ENCODE results near the gene COBLL1.

The COBLL1 gene

GRCh38 chr2:164664070-164664469 is 177.6 kb downstream of the COBLL1 start:
- Histone ChIP-seq H3K79me2 (ENCODE audit: insufficient read depth, low read length) (no peaks in the 10 kb centered on the region), H2AFZ (ENCODE audit: low read depth, low read length) (no peak overlapping the region), H3K9me3 (ENCODE audit: insufficient read depth, low read length, severe bottlenecking) (no peaks in the 10 kb centered on the region), H3K27me3 (ENCODE audit: insufficient read depth, low read length, poor library complexity) (no peaks in the 10 kb centered on the region), H3K4me1 (ENCODE audit: insufficient read depth, low read length) (no peaks in the 10 kb centered on the region), H4K20me1 (ENCODE audit: insufficient read depth, low read length) (no peaks in the 10 kb centered on the region), H3K9ac (ENCODE audit: low read depth, low read length) (no peak overlapping the region), H3K4me2 (ENCODE audit: insufficient read depth, low read length) (no peak overlapping the region), H3K36me3 (ENCODE audit: insufficient read depth, low read length) (no peaks in the 10 kb centered on the region), H3K4me3 (ENCODE audit: low read depth in 1 of 2, low read length in 2 of 2) (no peak overlapping the region), H3K27ac (ENCODE audit: low read length) (no peak overlapping the region)
- no peak for ATAC-seq (ENCODE audit: insufficient read depth, low read depth)
- TF ChIP-seq CTCF (IDR thresholded peaks at IDR 0.05; ENCODE audit: borderline replicate concordance, extremely low read depth, low read length, poor library complexity, severe bottlenecking) (no peak), EZH2 (IDR thresholded peaks at IDR 0.05; ENCODE audit: borderline replicate concordance, low read depth, low read length, severe bottlenecking) (no peak)
- no peak for DNase-seq

- no peak overlapping the region for H3K9ac ChIP-seq (ENCODE audit: low read depth, low read length)
- no peak overlapping the region for H3K4me3 ChIP-seq (ENCODE audit: low read depth in 1 of 2, low read length in 2 of 2)
- no peak overlapping the region for H3K4me2 ChIP-seq (ENCODE audit: insufficient read depth, low read length)
- no peak overlapping the region for H2AFZ ChIP-seq (ENCODE audit: low read depth, low read length)
- ATAC-seq (ENCODE audit: insufficient read depth, low read depth): no peak
- H4K20me1 ChIP-seq (ENCODE audit: insufficient read depth, low read length): no peaks in the 10 kb centered on the region
- DNase-seq: no peak
- TF ChIP-seq EZH2 (IDR thresholded peaks at IDR 0.05; ENCODE audit: borderline replicate concordance, low read depth, low read length, severe bottlenecking): no peak
- no peaks in the 10 kb centered on the region for H3K79me2 ChIP-seq (ENCODE audit: insufficient read depth, low read length)
- no peaks in the 10 kb centered on the region for H3K36me3 ChIP-seq (ENCODE audit: insufficient read depth, low read length)
- no peaks in the 10 kb centered on the region for H3K4me1 ChIP-seq (ENCODE audit: insufficient read depth, low read length)
- no peaks in the 10 kb centered on the region for H3K9me3 ChIP-seq (ENCODE audit: insufficient read depth, low read length, severe bottlenecking)
- no peaks in the 10 kb centered on the region for H3K27me3 ChIP-seq (ENCODE audit: insufficient read depth, low read length, poor library complexity)
- no peak overlapping the region for H3K27ac ChIP-seq (ENCODE audit: low read length)
These were observed 178.6 kb downstream of the COBLL1 start for GRCh38 chr2:164662868-164663631.

GRCh38 chr2:164662066-164662465 is 179.6 kb downstream of the COBLL1 start:
- no peaks in the 10 kb centered on the region for H3K9me3 ChIP-seq (ENCODE audit: insufficient read depth, low read length, severe bottlenecking)
- DNase-seq: no peak
- TF ChIP-seq CTCF (IDR thresholded peaks at IDR 0.05; ENCODE audit: borderline replicate concordance, extremely low read depth, low read length, poor library complexity, severe bottlenecking): no peak
- no peak for TF ChIP-seq EZH2 (IDR thresholded peaks at IDR 0.05; ENCODE audit: borderline replicate concordance, low read depth, low read length, severe bottlenecking)
- no peaks in the 10 kb centered on the region for H3K27me3 ChIP-seq (ENCODE audit: insufficient read depth, low read length, poor library complexity)
- H2AFZ ChIP-seq (ENCODE audit: low read depth, low read length): no peak overlapping the region
- H3K4me1 ChIP-seq (ENCODE audit: insufficient read depth, low read length): no peaks in the 10 kb centered on the region
- H3K4me3 ChIP-seq (ENCODE audit: low read depth in 1 of 2, low read length in 2 of 2): no peak overlapping the region
- no peak for ATAC-seq (ENCODE audit: insufficient read depth, low read depth)
- no peaks in the 10 kb centered on the region for H3K79me2 ChIP-seq (ENCODE audit: insufficient read depth, low read length)
- H4K20me1 ChIP-seq (ENCODE audit: insufficient read depth, low read length): no peaks in the 10 kb centered on the region
- H3K27ac ChIP-seq (ENCODE audit: low read length): no peak overlapping the region
- no peak overlapping the region for H3K9ac ChIP-seq (ENCODE audit: low read depth, low read length)
- H3K36me3 ChIP-seq (ENCODE audit: insufficient read depth, low read length): no peaks in the 10 kb centered on the region
- no peak overlapping the region for H3K4me2 ChIP-seq (ENCODE audit: insufficient read depth, low read length)

GRCh38 chr2:164661349-164661748 is 180.3 kb downstream of the COBLL1 start:
- H3K27me3 ChIP-seq (ENCODE audit: insufficient read depth, low read length, poor library complexity): no peaks in the 10 kb centered on the region
- no peaks in the 10 kb centered on the region for H3K4me1 ChIP-seq (ENCODE audit: insufficient read depth, low read length)
- H3K4me2 ChIP-seq (ENCODE audit: insufficient read depth, low read length): no peak overlapping the region
- H3K36me3 ChIP-seq (ENCODE audit: insufficient read depth, low read length): no peaks in the 10 kb centered on the region
- H4K20me1 ChIP-seq (ENCODE audit: insufficient read depth, low read length): no peaks in the 10 kb centered on the region
- no peak overlapping the region for H2AFZ ChIP-seq (ENCODE audit: low read depth, low read length)
- no peak overlapping the region for H3K4me3 ChIP-seq (ENCODE audit: low read depth in 1 of 2, low read length in 2 of 2)
- DNase-seq: no peak
- no peak overlapping the region for H3K27ac ChIP-seq (ENCODE audit: low read length)
- no peak for TF ChIP-seq CTCF (IDR thresholded peaks at IDR 0.05; ENCODE audit: borderline replicate concordance, extremely low read depth, low read length, poor library complexity, severe bottlenecking)
- no peak for TF ChIP-seq EZH2 (IDR thresholded peaks at IDR 0.05; ENCODE audit: borderline replicate concordance, low read depth, low read length, severe bottlenecking)
- no peak overlapping the region for H3K9ac ChIP-seq (ENCODE audit: low read depth, low read length)
- no peak for ATAC-seq (ENCODE audit: insufficient read depth, low read depth)
- no peaks in the 10 kb centered on the region for H3K9me3 ChIP-seq (ENCODE audit: insufficient read depth, low read length, severe bottlenecking)
- H3K79me2 ChIP-seq (ENCODE audit: insufficient read depth, low read length): no peaks in the 10 kb centered on the region

Measured in DND-41 (cell line).